ENCODE data around the gene KIF26A.

KIF26A gene

DNA sequence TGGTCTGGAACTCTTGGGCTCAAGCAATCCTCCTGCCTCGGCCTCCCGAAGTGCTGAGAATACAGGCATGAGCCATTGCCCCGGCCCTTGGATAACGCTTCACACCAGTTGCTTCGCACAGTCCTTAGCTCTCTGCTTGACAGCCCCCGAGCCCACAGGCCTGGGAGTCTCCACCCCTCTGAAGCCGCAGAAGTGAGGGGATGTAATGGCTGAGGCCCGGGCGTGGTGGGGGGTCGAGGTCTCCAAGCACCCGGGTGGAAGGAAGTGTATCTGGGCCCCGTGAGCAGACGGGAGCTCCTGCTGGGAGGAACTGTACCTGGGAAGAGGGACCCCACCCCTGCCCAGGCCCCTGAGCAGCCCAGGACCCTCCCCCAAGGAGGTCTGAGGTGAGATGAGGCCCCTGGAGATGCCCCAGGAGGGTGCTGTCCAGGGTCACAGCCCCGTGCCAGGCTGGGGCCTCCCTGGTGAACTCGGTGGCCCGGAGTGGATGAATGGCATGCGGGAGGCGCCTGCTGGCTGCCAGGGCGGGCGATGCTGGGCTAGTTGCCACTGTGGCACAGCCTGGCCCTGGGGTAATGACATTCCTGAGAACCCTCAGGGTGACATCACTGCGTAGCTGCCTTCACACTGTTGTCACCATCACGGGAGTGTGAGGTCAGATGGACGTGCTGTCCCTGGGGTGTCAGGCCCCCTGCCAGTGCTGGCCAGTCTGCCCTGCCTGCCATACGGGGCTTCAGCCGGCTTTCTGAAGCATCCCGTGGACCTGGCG, 48.9 kb downstream of the KIF26A start:
- no peaks in the 10 kb centered on the region for H3K9me3 Mint-ChIP-seq
- H3K27me3 Mint-ChIP-seq, result no peaks in the 10 kb centered on the region
- no peaks in the 10 kb centered on the region for H3K4me1 Mint-ChIP-seq (ENCODE audit: low read depth)
- H3K4me3 Mint-ChIP-seq, result no peak overlapping the region
- H3K27ac Mint-ChIP-seq, result no peak overlapping the region
- no peaks in the 10 kb centered on the region for H3K36me3 Mint-ChIP-seq (ENCODE audit: low read depth)

DNA sequence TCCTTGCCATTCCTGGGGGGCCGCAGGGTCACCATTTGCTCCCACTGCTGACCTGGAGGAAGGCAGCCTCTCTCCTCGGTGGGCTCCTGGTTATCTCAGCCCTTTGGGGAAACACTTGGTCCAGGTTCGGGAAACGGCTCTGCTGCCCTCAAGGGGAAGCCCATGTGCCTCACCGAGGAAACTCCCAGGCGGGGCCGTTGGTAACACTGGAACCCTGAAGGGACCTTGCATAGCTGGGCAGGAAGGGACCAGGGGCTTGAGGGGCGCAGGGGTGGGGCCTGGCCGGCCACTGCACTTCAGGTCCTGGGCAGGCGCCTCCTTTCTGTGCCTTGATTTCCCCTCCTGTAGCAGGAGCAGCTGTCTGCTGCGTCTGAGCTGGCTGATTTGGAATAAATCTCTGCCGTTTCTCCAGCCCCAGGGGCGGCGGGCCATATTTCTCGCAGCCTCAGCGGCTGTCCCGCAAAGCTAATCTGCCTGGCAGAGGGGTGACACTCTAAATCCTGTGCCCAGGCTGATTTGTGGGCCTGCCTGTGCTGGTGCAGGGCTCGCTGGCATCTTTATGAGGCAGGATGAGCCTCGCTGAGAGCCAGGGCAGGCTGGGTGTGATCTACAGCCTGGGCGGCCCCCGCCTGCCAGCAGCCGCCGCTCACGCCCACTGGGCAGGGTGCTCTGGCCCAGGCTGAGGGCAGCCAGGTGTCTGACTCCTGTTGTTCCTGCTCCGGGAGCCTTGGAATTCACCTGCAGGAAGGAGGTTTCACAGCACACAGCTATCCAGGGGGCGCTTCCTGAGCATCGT, 49.7 kb downstream of the KIF26A start:
- no peaks in the 10 kb centered on the region for H3K36me3 Mint-ChIP-seq (ENCODE audit: low read depth)
- H3K27me3 Mint-ChIP-seq, result no peaks in the 10 kb centered on the region
- no peak overlapping the region for H3K27ac Mint-ChIP-seq
- no peak overlapping the region for H3K4me3 Mint-ChIP-seq
- no peaks in the 10 kb centered on the region for H3K9me3 Mint-ChIP-seq
- H3K4me1 Mint-ChIP-seq (ENCODE audit: low read depth), result no peaks in the 10 kb centered on the region

DNA sequence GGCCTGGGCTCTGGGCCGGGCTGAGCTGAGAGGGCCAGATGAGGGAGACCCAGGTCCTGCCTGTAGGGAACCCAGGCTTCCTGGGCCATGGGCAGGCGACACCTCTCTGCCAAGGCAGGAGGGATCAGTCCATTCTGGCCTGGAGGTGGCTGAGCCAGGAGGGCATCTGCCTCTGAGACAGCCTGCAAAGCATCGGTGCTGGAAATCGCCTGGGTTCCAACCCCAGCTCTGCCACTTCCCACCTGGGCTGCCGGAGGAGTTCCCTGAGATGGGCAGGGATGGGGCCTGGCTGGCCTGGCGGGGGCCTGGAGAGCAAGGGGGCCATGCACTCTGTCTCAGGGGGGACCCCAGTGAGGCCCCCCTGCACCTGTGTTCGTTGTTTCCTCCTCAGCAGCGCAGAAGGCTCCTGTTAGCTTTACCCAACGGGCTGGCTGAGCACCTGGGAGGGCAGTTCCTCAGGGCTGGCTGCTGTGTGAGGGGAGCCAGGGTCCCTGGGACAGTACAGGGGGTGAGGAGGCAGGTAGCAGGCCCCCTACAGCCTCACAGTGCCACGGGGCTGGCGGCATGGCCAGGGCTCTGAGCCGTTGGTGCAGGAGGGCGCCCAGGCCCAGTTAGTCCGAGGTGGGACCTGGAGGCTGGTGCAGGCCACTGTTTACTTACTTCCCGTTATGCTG, 50.5 kb downstream of the KIF26A start:
- Mint-ChIP-seq H3K36me3 (ENCODE audit: low read depth) (no peaks in the 10 kb centered on the region), H3K27me3 (no peaks in the 10 kb centered on the region), H3K27ac (no peak overlapping the region), H3K9me3 (no peaks in the 10 kb centered on the region), H3K4me3 (no peak overlapping the region), H3K4me1 (ENCODE audit: low read depth) (no peaks in the 10 kb centered on the region)

DNA sequence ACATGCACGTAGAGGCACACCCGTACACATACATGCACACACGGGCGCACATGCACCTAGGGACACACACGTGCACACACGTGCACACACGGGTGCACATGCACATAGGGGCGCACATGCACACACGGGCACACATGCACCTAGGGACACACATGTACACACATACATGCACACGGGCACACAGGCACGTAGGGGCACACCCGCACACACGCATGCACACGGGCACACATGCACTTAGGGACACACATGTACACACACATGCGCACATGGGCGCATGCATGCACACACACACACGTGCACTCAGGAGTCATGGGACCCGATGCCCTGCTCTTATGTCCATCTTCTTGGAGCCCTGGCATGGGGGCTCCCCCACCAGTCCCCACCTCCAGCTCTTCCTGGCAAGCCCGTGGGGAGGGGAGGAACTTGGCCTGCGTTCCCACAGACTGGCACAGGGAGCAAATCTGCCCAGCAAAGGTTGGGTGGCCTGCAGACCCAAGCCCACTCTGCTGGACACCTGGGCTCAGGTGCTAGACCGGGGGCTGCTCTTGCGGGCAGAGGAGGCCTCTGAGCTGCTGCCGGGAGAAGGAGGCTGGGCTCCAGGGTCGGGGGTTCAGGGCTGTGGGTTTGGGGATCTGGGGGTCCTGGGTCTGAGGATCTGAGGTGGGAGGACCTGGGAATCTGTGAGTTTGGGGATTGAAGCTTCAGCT, 51.4 kb downstream of the KIF26A start:
- Mint-ChIP-seq H3K36me3 (ENCODE audit: low read depth) (no peaks in the 10 kb centered on the region), H3K9me3 (no peaks in the 10 kb centered on the region), H3K4me1 (ENCODE audit: low read depth) (no peaks in the 10 kb centered on the region), H3K4me3 (no peak overlapping the region), H3K27ac (no peak overlapping the region), H3K27me3 (no peaks in the 10 kb centered on the region)

DNA sequence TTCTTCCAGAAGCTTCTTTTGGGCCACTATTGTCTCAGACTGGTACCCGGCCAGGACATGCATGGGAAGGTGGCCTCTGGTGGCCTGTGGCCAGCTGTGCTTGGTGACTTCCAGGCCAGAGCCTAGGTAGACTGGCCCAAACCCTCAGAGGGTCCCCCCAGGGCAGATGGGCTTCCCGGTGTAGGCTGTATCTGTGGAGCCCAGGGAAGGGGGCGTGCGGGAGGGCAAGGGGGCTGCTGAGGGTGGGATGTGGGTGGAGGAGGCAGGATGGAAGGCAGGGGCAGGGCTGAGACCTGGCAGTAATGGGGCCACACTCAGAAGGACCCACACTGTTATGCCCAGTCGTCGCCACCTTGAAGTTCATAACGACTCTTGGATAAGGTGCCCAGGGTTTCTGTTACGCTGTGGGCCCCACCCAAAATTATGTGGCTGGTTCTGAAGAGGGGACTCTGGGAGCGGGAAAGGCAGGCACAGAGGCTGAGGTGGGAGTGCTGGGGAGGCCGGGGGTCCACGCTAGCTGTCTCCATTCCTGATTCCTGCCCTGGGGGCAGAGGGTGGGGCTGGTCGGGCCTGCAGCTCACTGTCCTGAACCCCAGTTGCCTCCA, 52.1 kb downstream of the KIF26A start:
- Mint-ChIP-seq H3K36me3 (ENCODE audit: low read depth) (no peaks in the 10 kb centered on the region), H3K27ac (no peak overlapping the region), H3K9me3 (no peaks in the 10 kb centered on the region), H3K27me3 (no peaks in the 10 kb centered on the region), H3K4me1 (ENCODE audit: low read depth) (no peaks in the 10 kb centered on the region), H3K4me3 (no peak overlapping the region)

DNA sequence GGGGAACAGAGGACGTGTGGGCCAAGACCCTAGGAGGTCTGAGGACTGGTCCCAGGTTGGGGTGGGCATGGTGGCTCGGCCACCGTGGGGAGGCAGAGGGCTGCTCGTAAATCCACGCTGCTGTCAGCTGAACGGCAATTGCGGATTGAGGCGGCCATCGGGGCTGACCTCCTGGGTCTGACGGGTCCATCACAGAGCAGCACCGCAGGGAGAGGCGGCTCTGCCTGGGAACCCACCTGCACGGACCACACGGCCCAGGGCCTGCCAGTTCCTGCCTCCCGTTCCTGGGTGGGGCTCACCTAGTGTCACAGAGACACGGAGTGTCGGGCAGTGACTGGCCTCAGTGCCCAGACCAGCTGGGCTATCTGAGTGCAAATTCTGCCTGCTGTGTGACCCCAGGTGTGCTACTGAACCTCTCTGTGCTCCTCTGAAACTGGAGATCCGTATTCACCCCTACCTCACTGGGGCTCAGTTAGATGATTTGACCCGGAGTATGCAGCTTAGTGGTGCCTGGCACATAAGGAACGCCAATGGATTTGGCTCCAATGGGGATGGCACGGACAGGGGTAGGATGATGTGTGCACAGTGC, 53.1 kb downstream of the KIF26A start:
- Mint-ChIP-seq H3K9me3 (no peaks in the 10 kb centered on the region), H3K4me1 (ENCODE audit: low read depth) (peaks cover 3% of the 10 kb centered on the region), H3K27me3 (no peaks in the 10 kb centered on the region), H3K4me3 (no peak overlapping the region), H3K36me3 (ENCODE audit: low read depth) (no peaks in the 10 kb centered on the region), H3K27ac (no peak overlapping the region)

DNA sequence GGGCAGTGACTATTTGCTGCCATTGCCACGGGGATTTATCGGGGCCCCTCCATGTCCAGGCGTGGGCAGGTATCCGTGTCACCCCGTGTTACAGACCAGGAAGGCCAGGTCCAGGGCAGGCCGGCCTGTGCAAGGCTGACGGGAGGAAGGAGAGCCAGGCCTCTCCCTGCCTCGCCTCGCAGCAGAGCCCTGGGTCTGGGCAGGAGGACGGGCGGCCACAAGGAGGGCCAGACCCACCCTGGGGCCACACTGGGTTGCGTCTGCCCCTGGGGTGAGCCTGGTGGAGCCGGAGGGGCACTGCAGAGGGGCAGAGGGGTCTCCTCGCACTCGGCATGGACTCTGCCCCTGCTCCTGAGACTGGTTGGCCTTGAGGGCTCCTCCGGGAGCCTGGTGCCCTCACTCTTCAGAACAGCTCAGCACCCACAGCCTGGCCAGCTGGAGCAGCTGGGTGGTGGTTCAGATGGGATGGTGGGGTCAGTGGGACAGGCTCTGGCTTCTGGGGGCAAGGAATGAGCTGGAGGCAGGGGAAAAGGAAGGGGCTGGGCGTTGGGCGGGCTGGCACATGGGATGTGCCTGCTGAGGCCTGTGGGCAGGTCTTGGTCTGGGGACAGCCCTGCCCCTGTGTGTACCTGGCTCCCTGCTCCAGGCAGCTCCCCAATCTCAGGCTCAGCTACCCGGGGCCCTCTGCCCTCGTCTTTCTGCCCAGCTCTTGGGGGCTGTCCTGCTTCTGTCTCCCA, 53.9 kb downstream of the KIF26A start:
- H3K27ac Mint-ChIP-seq, result no peak overlapping the region
- no peak overlapping the region for H3K4me3 Mint-ChIP-seq
- no peaks in the 10 kb centered on the region for H3K36me3 Mint-ChIP-seq (ENCODE audit: low read depth)
- no peaks in the 10 kb centered on the region for H3K9me3 Mint-ChIP-seq
- H3K4me1 Mint-ChIP-seq (ENCODE audit: low read depth), result peaks cover 3% of the 10 kb centered on the region
- no peaks in the 10 kb centered on the region for H3K27me3 Mint-ChIP-seq

DNA sequence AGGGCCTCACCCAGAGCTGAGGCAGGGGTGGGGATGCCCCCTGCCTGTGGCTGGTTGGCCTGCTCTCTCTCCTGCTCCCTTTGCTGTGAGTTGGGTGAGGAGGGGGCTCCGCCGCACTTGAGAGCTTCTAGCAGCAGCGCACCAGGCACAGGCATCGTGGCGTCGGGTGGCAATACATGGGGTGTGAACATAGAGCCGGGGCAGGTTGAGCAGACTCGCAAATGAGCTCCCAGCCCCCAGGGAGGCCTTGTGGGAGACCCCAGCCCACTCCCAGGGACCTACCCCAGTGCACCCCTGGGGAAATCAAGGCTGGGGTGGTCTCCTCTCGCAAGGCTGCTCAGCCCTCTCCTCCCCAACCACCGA, 54.5 kb downstream of the KIF26A start:
- H3K4me1 Mint-ChIP-seq (ENCODE audit: low read depth), result peaks cover 3% of the 10 kb centered on the region
- H3K27me3 Mint-ChIP-seq, result no peaks in the 10 kb centered on the region
- no peak overlapping the region for H3K4me3 Mint-ChIP-seq
- H3K27ac Mint-ChIP-seq, result no peak overlapping the region
- no peaks in the 10 kb centered on the region for H3K9me3 Mint-ChIP-seq
- H3K36me3 Mint-ChIP-seq (ENCODE audit: low read depth), result no peaks in the 10 kb centered on the region

DNA sequence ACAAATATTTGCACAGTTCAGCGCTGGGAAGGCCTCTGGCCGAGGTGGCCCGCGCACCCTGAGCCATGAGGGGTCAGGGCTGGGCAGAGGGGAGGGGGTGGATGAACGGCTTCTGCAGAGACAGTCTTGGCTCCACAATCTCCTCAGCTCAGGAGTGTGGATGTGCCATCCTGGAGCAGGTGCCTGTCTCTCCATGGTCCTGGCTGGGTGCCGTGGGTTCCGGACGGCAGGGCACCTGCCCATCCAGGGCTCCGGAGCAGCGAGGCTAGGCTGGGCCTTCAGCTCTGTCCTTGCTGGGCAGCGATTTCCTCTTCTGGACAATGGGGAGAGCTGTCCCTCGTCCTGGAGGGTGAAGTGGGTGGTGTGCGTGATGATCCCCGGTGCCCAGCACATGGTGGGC, 55.6 kb downstream of the KIF26A start:
- peaks cover 3% of the 10 kb centered on the region for H3K4me1 Mint-ChIP-seq (ENCODE audit: low read depth)
- no peaks in the 10 kb centered on the region for H3K9me3 Mint-ChIP-seq
- no peak overlapping the region for H3K27ac Mint-ChIP-seq
- H3K36me3 Mint-ChIP-seq (ENCODE audit: low read depth), result no peaks in the 10 kb centered on the region
- no peak overlapping the region for H3K4me3 Mint-ChIP-seq
- H3K27me3 Mint-ChIP-seq, result no peaks in the 10 kb centered on the region

DNA sequence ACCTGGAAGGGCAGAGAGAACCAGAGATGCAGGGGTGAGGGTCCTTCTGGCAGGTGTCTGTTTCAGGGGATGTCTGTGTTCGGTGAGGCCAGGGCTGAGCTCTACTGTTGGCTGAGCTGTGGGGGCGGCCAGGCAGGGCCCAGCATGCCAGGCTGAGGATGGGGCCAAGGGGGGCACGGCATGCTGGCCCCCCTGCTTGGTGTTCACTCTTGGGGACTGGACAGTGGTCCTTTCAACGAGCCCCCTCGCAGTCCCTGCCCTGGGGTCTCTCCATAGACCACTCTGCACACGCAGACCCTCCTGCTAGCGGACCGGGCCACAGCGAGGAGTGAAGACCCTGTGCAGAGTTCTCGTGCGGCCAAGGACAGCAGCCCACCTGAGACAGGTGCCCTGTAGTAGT, 56.3 kb downstream of the KIF26A start:
- H3K4me1 Mint-ChIP-seq (ENCODE audit: low read depth), result peaks cover 3% of the 10 kb centered on the region
- H3K27ac Mint-ChIP-seq, result no peak overlapping the region

DNA sequence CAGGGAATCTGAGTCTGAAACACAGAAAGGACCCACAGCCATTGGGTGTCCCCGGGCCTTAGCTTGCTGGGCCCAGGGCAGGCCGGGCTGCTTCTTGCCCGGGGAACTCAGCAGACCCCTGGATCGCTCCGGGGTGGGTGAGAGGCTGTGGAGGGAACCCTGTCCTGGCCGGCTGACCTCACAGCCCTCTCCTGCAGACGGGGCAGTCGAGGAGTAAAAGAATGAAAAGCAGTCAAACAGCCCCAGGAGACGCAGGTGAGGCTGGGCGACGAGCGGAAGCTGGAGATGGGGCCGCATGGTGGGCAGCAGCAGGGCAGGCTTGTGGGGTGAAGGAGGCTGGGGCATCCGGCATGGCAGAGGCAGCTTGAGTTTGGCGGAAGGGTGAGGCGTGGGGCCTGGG, 57.0 kb downstream of the KIF26A start:
- H3K4me3 Mint-ChIP-seq, result no peak overlapping the region
- peaks cover 3% of the 10 kb centered on the region for H3K4me1 Mint-ChIP-seq (ENCODE audit: low read depth)
- no peak overlapping the region for H3K27ac Mint-ChIP-seq
- H3K9me3 Mint-ChIP-seq, result no peaks in the 10 kb centered on the region
- H3K27me3 Mint-ChIP-seq, result no peaks in the 10 kb centered on the region
- H3K36me3 Mint-ChIP-seq (ENCODE audit: low read depth), result no peaks in the 10 kb centered on the region

More for the DNA sequence above, 56.3 kb downstream of the KIF26A start:
- no peaks in the 10 kb centered on the region for H3K9me3 Mint-ChIP-seq
- H3K27me3 Mint-ChIP-seq, result no peaks in the 10 kb centered on the region
- H3K36me3 Mint-ChIP-seq (ENCODE audit: low read depth), result no peaks in the 10 kb centered on the region
- no peak overlapping the region for H3K4me3 Mint-ChIP-seq

DNA sequence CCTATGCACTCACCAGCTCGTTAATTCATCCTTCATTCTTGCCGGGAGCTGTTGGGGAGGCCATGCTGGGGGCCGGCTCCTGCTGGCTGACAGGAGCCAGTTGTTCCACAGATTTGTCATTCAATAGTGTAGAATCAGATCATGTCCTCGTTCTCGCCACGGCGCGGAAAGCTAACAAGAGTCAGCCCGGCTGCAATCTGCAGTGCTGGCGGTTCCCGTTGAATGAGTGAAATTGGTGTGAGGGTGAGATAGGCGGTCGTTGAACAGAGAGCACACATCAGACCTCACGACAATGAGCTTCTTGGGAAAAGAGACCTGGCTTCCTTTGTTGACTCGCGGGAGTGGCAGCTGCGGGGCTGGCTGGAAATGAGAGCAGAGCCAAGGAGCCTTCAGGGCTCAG, 57.5 kb downstream of the KIF26A start:
- Mint-ChIP-seq H3K27ac (no peak overlapping the region), H3K4me3 (no peak overlapping the region), H3K9me3 (no peaks in the 10 kb centered on the region), H3K36me3 (ENCODE audit: low read depth) (no peaks in the 10 kb centered on the region), H3K4me1 (ENCODE audit: low read depth) (peaks cover 3% of the 10 kb centered on the region), H3K27me3 (no peaks in the 10 kb centered on the region)

DNA sequence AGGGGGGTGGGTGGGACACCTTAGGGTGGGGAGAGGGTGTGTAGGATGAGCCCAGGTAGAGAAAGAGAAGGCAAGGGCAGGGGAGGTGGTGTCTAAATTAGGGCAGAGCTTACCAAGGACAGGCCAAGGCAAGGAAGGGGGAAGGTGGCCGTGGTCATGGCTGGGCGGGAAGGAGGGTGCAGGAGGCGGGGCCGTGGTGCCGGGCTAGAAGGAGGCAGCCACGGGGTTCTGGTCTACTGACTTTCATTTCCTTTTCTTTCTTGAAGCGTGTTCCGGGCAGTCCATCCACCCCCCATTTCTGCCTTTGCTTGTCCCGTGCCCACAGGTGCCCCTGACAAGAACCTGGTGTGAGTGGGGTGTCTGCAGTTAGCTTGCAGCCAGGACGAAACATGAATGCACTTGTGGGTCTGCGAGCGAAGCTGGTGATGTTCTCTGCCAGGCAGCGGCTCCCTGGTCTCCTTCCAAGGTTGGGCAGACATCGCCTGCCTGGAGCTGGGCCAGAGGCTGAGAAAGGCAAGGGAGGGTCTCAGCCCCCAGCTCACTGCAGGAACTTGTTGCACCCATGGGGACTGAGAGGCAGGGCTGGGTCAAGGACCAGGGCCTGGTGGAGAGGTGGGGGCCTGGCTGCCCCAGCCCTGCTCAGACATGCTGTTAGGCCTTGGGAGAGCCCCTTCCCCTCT, 58.2 kb downstream of the KIF26A start:
- Mint-ChIP-seq H3K4me1 (ENCODE audit: low read depth) (peaks cover 3% of the 10 kb centered on the region), H3K4me3 (no peak overlapping the region), H3K27me3 (no peaks in the 10 kb centered on the region), H3K9me3 (no peaks in the 10 kb centered on the region), H3K36me3 (ENCODE audit: low read depth) (no peaks in the 10 kb centered on the region), H3K27ac (no peak overlapping the region)

Measured in stimulated activated naive CD8-positive, alpha-beta T cell treated with anti-CD3 and anti-CD28 coated beads, Interleukin-15, Interleukin-2, amounts not matched to agents 100 ng/mL and 50 ng/mL, for 24 hours (primary cell).